ENCODE measurements around the gene RPL26.

RPL26 gene

GRCh38 chr17:8368193-8368592 is 14.8 kb downstream of the RPL26 start:
- no peak overlapping the region for H3K4me3 ChIP-seq (ENCODE audit: low read depth, low read length)
- DNase-seq (ENCODE audit: low read depth): no peak
- no peak for TF ChIP-seq CTCF (IDR thresholded peaks at IDR 0.05; ENCODE audit: low read depth, low read length, missing control alignments)

GRCh38 chr17:8366231-8366630 is 16.8 kb downstream of the RPL26 start:
- no peak for DNase-seq (ENCODE audit: low read depth)
- TF ChIP-seq CTCF (IDR thresholded peaks at IDR 0.05; ENCODE audit: low read depth, low read length, missing control alignments): no peak
- no peak overlapping the region for H3K4me3 ChIP-seq (ENCODE audit: low read depth, low read length)

GRCh38 chr17:8365143-8365542 is 17.9 kb downstream of the RPL26 start:
- H3K4me3 ChIP-seq (ENCODE audit: low read depth, low read length): no peak overlapping the region
- DNase-seq (ENCODE audit: low read depth): no peak
- no peak for TF ChIP-seq CTCF (IDR thresholded peaks at IDR 0.05; ENCODE audit: low read depth, low read length, missing control alignments)

- H3K4me3 ChIP-seq (ENCODE audit: low read depth, low read length): no peak overlapping the region
- no peak for DNase-seq (ENCODE audit: low read depth)
- no peak for TF ChIP-seq CTCF (IDR thresholded peaks at IDR 0.05; ENCODE audit: low read depth, low read length, missing control alignments)
These were observed 20.2 kb downstream of the RPL26 start for GRCh38 chr17:8362651-8363332.

- TF ChIP-seq CTCF (IDR thresholded peaks at IDR 0.05; ENCODE audit: low read depth, low read length, missing control alignments): no peak
- DNase-seq (ENCODE audit: low read depth): no peak
- no peak overlapping the region for H3K4me3 ChIP-seq (ENCODE audit: low read depth, low read length)
These were observed 22.2 kb downstream of the RPL26 start for GRCh38 chr17:8360751-8361150.

- H3K4me3 ChIP-seq (ENCODE audit: low read depth, low read length): no peak overlapping the region
- no peak for DNase-seq (ENCODE audit: low read depth)
- no peak for TF ChIP-seq CTCF (IDR thresholded peaks at IDR 0.05; ENCODE audit: low read depth, low read length, missing control alignments)
These were observed 22.7 kb downstream of the RPL26 start for GRCh38 chr17:8360260-8360659.

GRCh38 chr17:8359769-8360168 is 23.2 kb downstream of the RPL26 start:
- DNase-seq (ENCODE audit: low read depth): no peak
- H3K4me3 ChIP-seq (ENCODE audit: low read depth, low read length): no peak overlapping the region
- no peak for TF ChIP-seq CTCF (IDR thresholded peaks at IDR 0.05; ENCODE audit: low read depth, low read length, missing control alignments)
